HG03135 (cell line): ENCODE measurements around the gene EXTL1.

Experiments
- ATAC-seq: cut with Tn5 transposase; IDR thresholded peaks from one replicate; pipeline ENCODE4 v1.9.1; 2021; ENCODE audit warnings: mild to moderate bottlenecking, moderate library complexity; ENCODE audit not compliant: unreplicated experiment

The EXTL1 gene

GRCh38 chr1:26038904-26039303, 17.3 kb downstream of the EXTL1 start:
- ATAC-seq: no peak

DNA sequence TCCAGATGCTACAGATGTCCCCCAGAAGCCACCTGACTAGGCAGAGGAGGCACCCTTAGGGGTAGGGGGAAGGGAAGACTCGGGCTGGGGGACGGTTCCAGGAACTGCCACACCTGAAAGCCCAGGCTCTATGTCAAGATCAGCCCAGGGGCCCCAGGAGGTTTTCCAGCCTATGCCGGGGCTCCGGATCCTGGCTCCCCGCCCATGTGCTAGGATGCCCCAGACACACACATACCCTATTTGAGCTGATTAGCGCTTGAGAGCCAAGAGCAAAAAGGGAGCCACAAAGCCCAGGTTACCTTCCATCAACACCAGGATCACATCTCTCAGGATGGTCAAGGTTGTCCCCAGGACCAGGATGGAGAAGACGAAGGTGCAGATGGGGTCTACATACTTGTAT, 19.8 kb downstream of the EXTL1 start:
- ATAC-seq: no peak

GRCh38 chr1:26041978-26042377, 20.4 kb downstream of the EXTL1 start:
- ATAC-seq: no peak

- no peak for ATAC-seq
These were observed 22.2 kb downstream of the EXTL1 start for GRCh38 chr1:26043765-26044164.

GRCh38 chr1:26044414-26044813, 22.8 kb downstream of the EXTL1 start:
- ATAC-seq: no peak

DNA sequence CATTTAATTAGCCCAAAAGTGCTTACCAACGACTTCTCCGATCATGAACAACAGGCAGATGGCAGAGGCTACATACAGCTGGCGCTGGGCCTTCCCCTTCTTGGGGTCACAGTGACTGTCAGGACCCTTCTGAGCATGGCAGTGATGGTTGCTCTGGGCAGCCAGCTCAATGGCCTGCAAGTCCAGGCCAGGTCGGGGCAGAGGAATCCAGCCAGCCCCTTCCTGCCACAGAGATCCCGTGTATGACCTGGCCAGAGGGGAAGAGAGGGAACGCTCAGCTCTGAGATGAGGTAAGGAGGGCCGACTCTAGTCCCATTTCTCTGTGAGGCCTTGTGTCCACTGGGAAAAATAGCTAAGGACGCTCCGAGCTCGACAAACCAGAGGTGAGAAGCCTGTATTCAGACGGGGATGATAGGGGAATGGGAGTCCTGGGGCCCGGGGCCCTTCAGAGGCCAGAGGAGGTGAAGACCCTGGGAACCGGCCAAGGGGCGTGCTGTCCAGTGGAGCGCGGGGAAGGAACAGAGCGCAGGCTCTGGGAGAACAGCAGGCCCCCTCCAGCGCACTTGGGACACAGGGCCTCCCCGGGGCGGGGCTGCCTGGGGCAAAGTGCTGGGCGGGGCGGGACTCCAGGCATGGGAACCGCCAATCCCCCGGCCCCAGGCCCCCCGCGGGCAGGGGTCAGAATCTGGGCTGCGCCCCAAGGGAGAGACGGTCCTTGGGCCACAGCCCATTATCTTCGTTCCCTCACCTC, 23.6 kb downstream of the EXTL1 start:
- ATAC-seq: no peak

GRCh38 chr1:26045722-26046245, 24.2 kb downstream of the EXTL1 start, which contains the start of gene SLC30A2:
TSS of gene SLC30A2 (minus strand) at chr1:26046118. CDS start at chr1:26045896, 222 bp downstream.
- ATAC-seq: no peak

- no peak for ATAC-seq
These were observed 24.9 kb downstream of the EXTL1 start for GRCh38 chr1:26046246-26047095.

DNA sequence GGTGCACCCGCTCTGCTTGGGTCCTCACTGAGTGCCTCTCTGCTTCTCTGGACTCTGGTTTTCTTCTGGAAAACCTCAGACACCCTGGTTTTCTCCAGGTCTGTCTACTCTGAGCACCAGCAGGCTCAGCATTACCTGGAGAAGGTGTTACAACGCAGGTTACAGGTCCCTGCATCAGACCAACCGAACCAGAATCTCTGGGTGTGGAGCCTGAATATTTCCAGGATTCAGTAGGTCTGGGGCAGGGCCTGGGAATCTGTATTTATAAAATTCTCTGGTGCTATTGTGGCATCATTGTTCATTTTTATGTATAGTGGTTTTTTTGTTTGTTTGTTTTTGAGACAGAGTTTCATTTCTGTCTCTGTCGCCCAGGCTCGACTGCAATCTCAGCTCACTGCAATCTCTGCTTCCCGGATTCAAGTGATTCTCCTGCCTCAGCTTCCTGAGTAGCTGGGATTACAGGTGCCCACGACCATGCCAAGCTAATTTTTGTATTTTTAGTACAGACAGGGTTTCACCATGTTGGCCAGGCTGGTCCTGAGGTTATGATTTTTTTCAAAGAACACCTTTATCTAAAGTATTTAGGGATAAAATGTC, 25.8 kb downstream of the EXTL1 start:
- ATAC-seq: no peak

GRCh38 chr1:26049531-26050247, 28.1 kb downstream of the EXTL1 start:
- no peak for ATAC-seq

- ATAC-seq: no peak
These were observed 28.7 kb downstream of the EXTL1 start for GRCh38 chr1:26050248-26050640.

DNA sequence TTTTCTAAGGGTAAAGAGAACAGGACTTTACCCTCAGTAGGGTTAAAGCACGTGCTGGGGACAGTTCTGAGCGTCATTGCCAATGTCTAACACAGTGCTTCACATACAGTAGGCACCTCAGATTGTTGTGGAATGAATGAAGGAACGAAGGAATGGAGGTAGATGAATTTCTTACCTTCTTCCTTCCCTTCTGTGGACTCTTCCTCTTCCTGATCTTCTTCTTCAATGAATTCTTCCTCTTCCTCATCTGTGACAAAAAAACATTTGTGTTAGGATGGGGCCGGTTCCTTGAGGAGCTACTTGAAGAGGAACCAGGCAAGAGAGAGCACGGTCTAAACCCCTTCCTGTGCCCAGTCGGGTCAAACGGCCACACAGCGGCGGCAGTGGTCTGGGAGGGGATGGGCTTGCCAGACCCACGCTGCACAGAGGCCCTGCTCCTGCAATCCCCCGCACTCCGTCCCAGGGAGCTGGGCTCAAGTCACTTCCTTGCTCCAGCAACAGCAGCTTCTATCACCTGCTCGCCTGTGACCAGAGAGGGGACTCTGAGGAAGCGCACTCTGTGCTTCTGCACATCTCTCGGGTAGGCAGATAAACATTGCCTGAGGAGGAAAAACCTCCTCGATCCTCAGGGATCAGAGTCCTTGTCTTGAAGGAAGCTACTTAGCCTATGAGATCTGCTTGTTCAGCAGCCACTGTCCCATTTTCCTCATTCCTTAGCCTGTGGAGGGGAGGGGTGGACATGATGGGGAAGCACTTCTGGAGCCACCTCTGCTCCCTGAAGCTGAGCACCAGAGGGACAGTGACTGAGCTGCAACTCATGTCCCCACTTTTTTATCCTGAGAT, 32.4 kb downstream of the EXTL1 start:
- no peak for ATAC-seq

DNA sequence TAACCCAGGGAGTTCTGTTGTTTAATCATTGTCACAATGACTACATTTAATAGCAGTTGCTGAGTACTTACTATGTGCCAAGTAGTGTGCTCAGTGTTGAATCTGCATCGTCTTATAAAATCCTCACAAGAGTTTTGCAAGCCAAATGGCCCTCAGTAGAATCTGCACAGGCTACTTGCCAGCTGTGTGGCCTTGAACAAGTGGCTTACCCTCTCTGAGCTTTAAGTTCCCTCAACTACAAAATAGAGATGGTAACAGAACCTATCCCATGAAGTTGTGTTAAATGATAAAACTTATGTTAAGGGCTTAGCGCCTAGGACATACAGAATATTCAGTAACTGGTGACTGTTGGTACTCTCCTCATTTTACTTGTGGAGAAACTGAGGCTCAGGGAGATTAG, 33.5 kb downstream of the EXTL1 start:
- no peak for ATAC-seq

- ATAC-seq: no peak
These were observed 35.6 kb downstream of the EXTL1 start for GRCh38 chr1:26057189-26057588.

DNA sequence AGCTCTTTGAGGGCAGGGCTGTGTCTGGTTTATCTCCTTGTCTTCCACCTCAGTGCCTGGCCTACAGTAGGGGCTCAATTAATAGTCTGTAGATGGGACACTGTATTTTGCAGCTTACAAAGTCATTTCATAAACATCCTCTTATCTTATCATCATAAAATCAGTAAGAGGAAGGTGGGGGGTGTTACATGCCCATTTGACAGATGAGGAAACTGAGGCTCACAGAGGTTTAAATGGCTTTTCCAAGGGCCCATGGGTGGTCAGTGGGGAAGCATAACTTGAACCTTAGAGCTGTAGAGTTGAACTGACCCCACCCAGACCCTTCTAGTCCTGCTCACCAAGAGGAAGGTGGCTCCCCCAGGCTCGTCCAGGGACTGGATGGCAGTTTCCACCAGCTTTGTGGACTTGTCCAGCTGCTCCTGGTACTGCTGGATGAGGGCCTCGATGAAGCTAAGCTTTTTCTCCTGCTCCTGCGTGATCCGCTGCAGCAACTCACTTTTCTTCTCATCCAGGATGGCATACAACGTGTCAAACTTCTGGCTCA, 36.5 kb downstream of the EXTL1 start:
- ATAC-seq: no peak

DNA sequence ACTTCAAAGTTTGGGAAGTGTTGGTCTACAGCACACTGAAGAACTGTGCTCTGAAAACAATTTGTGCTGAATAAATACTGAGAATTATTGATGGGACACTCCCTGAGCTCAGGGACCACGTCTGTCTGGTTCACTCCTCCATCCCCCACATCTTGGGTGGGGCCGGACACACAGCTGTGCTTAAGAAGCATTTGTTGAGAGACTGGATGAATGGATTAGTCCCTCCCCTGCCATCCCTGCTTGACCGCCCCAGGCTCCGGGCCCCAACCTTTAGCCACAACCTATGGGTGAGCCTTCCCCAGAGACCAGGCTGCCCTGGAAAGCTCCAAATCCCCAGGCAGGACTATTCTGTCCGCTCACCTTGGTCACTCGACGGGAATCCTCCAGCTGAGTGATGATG, 38.3 kb downstream of the EXTL1 start:
- ATAC-seq: no peak

GRCh38 chr1:26060832-26061574, 39.4 kb downstream of the EXTL1 start:
- ATAC-seq: no peak

DNA sequence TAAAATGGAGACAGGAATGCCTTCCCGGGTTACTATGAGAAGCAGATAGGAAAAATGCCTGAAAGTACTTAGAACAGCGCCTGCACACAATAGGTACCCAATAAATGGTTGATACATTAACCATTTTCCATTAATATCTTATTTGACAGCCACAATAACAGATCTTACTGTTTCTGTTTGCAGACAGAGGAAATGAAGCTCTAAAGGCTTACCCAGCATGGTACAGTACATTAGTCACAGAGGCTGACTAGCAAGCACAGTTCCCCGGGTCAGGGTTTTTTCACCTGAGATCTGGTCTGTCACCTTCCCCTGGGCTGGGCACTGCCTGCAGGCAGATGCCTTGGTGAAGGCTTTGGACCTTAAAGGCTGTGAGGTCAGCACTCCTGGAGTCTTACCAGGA, 43.0 kb downstream of the EXTL1 start:
- ATAC-seq: no peak

DNA sequence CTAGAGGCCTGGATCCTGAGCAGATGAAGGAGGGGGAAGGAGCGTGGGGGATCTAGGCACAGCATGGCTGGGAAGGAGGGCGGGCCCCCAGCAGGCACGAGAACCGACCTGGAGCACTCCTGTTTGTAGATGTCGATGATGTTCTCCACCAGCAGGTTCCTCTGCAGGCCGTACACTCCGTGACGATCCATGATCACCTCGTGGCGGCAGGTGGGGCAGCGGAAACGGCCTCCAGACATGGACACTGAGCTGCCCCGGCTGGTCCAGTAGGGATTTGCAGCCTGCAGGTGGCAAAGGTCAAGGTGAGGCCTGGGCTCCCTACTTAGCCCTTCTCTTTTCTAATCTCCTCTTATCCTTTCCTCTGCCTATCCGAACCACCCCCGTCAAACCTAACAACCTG, 44.6 kb downstream of the EXTL1 start:
- no peak for ATAC-seq
